ENCODE results near the gene DCPS. TPM values are rescaled to one million over a fixed set of nuclear protein-coding genes. Genes with fewer than 3 reads are reported as not detected.

The DCPS gene
- total RNA-seq, 1 experiment from 2014 or later: 17.6 TPM

GRCh38 chr11:126311401-126312291 lies 7.8 kb downstream of the DCPS start:
- Histone ChIP-seq H3K9me3 (ENCODE audit: low read length) (no peaks in the 10 kb centered on the region), H4K20me1 (ENCODE audit: insufficient read depth, low read depth, low read length) (no peaks in the 10 kb centered on the region), H3K27me3 (ENCODE audit: low read length) (no peaks in the 10 kb centered on the region), H3K36me3 (ENCODE audit: insufficient read depth, low read length) (peaks cover 12% of the 10 kb centered on the region), H3K4me1 (ENCODE audit: low read length) (peaks cover 9% of the 10 kb centered on the region), H2AFZ (ENCODE audit: low read length) (no peak overlapping the region), H3K9me2 (replicated peaks; ENCODE audit: insufficient read depth, low read length) (no peaks in the 10 kb centered on the region), H3K4me2 (ENCODE audit: low read depth, low read length, poor library complexity, severe bottlenecking) (no peak overlapping the region), H3K4me3 (ENCODE audit: low read length) (no peak overlapping the region), H3K9ac (ENCODE audit: low read length) (no peak overlapping the region), H3K79me2 (ENCODE audit: low read length) (peaks cover 27% of the 10 kb centered on the region; the same call in 1 of the 2 replicates), H3K27ac (ENCODE audit: low read length) (no peak overlapping the region)
- DNase-seq: no peak

- Histone ChIP-seq H3K4me3 (ENCODE audit: low read length) (no peak overlapping the region), H3K9ac (ENCODE audit: low read length) (no peak overlapping the region), H3K9me3 (ENCODE audit: low read length) (no peaks in the 10 kb centered on the region), H3K36me3 (ENCODE audit: insufficient read depth, low read length) (peaks cover 12% of the 10 kb centered on the region), H3K27ac (ENCODE audit: low read length) (no peak overlapping the region), H2AFZ (ENCODE audit: low read length) (no peak overlapping the region), H3K79me2 (ENCODE audit: low read length) (peaks cover 24% of the 10 kb centered on the region; the same call in 1 of the 2 replicates), H3K9me2 (replicated peaks; ENCODE audit: insufficient read depth, low read length) (no peaks in the 10 kb centered on the region), H3K27me3 (ENCODE audit: low read length) (no peaks in the 10 kb centered on the region), H3K4me1 (ENCODE audit: low read length) (peaks cover 4% of the 10 kb centered on the region), H4K20me1 (ENCODE audit: insufficient read depth, low read depth, low read length) (no peaks in the 10 kb centered on the region), H3K4me2 (ENCODE audit: low read depth, low read length, poor library complexity, severe bottlenecking) (no peak overlapping the region)
- DNase-seq: no peak
Observed at GRCh38 chr11:126312961-126313360, 9.1 kb downstream of the DCPS start.

GRCh38 chr11:126313826-126314225 lies 10.0 kb downstream of the DCPS start:
- DNase-seq: no peak
- Histone ChIP-seq H3K9me3 (ENCODE audit: low read length) (no peaks in the 10 kb centered on the region), H4K20me1 (ENCODE audit: insufficient read depth, low read depth, low read length) (no peaks in the 10 kb centered on the region), H3K4me2 (ENCODE audit: low read depth, low read length, poor library complexity, severe bottlenecking) (no peak overlapping the region), H2AFZ (ENCODE audit: low read length) (no peak overlapping the region), H3K27ac (ENCODE audit: low read length) (no peak overlapping the region), H3K4me1 (ENCODE audit: low read length) (no peaks in the 10 kb centered on the region), H3K9me2 (replicated peaks; ENCODE audit: insufficient read depth, low read length) (no peaks in the 10 kb centered on the region), H3K79me2 (ENCODE audit: low read length) (peaks cover 24% of the 10 kb centered on the region; the same call in 1 of the 2 replicates), H3K9ac (ENCODE audit: low read length) (no peak overlapping the region), H3K36me3 (ENCODE audit: insufficient read depth, low read length) (peaks cover 12% of the 10 kb centered on the region), H3K4me3 (ENCODE audit: low read length) (no peak overlapping the region), H3K27me3 (ENCODE audit: low read length) (no peaks in the 10 kb centered on the region)

GRCh38 chr11:126317432-126317755 lies 13.5 kb downstream of the DCPS start:
- no peak overlapping the region for H3K9ac ChIP-seq (ENCODE audit: low read length)
- H3K9me2 ChIP-seq (replicated peaks; ENCODE audit: insufficient read depth, low read length): no peaks in the 10 kb centered on the region
- peaks cover 17% of the 10 kb centered on the region; the same call in 1 of the 2 replicates for H3K79me2 ChIP-seq (ENCODE audit: low read length)
- H3K36me3 ChIP-seq (ENCODE audit: insufficient read depth, low read length): peaks cover 12% of the 10 kb centered on the region
- no peaks in the 10 kb centered on the region for H3K27me3 ChIP-seq (ENCODE audit: low read length)
- H3K4me2 ChIP-seq (ENCODE audit: low read depth, low read length, poor library complexity, severe bottlenecking): no peak overlapping the region
- no peaks in the 10 kb centered on the region for H3K9me3 ChIP-seq (ENCODE audit: low read length)
- no peak overlapping the region for H3K27ac ChIP-seq (ENCODE audit: low read length)
- H2AFZ ChIP-seq (ENCODE audit: low read length): no peak overlapping the region
- DNase-seq: no peak
- H3K4me1 ChIP-seq (ENCODE audit: low read length): no peaks in the 10 kb centered on the region
- H3K4me3 ChIP-seq (ENCODE audit: low read length): no peak overlapping the region
- no peaks in the 10 kb centered on the region for H4K20me1 ChIP-seq (ENCODE audit: insufficient read depth, low read depth, low read length)

- no peaks in the 10 kb centered on the region for H3K9me2 ChIP-seq (replicated peaks; ENCODE audit: insufficient read depth, low read length)
- no peaks in the 10 kb centered on the region for H4K20me1 ChIP-seq (ENCODE audit: insufficient read depth, low read depth, low read length)
- DNase-seq: no peak
- H3K4me3 ChIP-seq (ENCODE audit: low read length): no peak overlapping the region
- peaks cover 12% of the 10 kb centered on the region; the same call in 1 of the 2 replicates for H3K79me2 ChIP-seq (ENCODE audit: low read length)
- H3K9ac ChIP-seq (ENCODE audit: low read length): no peak overlapping the region
- no peaks in the 10 kb centered on the region for H3K27me3 ChIP-seq (ENCODE audit: low read length)
- H3K9me3 ChIP-seq (ENCODE audit: low read length): no peaks in the 10 kb centered on the region
- H2AFZ ChIP-seq (ENCODE audit: low read length): no peak overlapping the region
- no peak overlapping the region for H3K27ac ChIP-seq (ENCODE audit: low read length)
- H3K4me1 ChIP-seq (ENCODE audit: low read length): no peaks in the 10 kb centered on the region
- H3K36me3 ChIP-seq (ENCODE audit: insufficient read depth, low read length): peaks cover 12% of the 10 kb centered on the region
- no peak overlapping the region for H3K4me2 ChIP-seq (ENCODE audit: low read depth, low read length, poor library complexity, severe bottlenecking)
Observed at GRCh38 chr11:126317756-126318573, 14.1 kb downstream of the DCPS start.

GRCh38 chr11:126318574-126319373 lies 14.9 kb downstream of the DCPS start:
- H3K36me3 ChIP-seq (ENCODE audit: insufficient read depth, low read length): peaks cover 8% of the 10 kb centered on the region
- peaks cover 5% of the 10 kb centered on the region; the same call in 1 of the 2 replicates for H3K79me2 ChIP-seq (ENCODE audit: low read length)
- H3K4me2 ChIP-seq (ENCODE audit: low read depth, low read length, poor library complexity, severe bottlenecking): no peak overlapping the region
- no peak overlapping the region for H3K9ac ChIP-seq (ENCODE audit: low read length)
- no peaks in the 10 kb centered on the region for H3K4me1 ChIP-seq (ENCODE audit: low read length)
- DNase-seq: no peak
- no peak overlapping the region for H3K27ac ChIP-seq (ENCODE audit: low read length)
- H2AFZ ChIP-seq (ENCODE audit: low read length): no peak overlapping the region
- no peaks in the 10 kb centered on the region for H3K9me2 ChIP-seq (replicated peaks; ENCODE audit: insufficient read depth, low read length)
- H4K20me1 ChIP-seq (ENCODE audit: insufficient read depth, low read depth, low read length): no peaks in the 10 kb centered on the region
- no peak overlapping the region for H3K4me3 ChIP-seq (ENCODE audit: low read length)
- H3K27me3 ChIP-seq (ENCODE audit: low read length): no peaks in the 10 kb centered on the region
- H3K9me3 ChIP-seq (ENCODE audit: low read length): no peaks in the 10 kb centered on the region

- H3K36me3 ChIP-seq (ENCODE audit: insufficient read depth, low read length): peaks cover 2% of the 10 kb centered on the region; the same call in 1 of the 2 replicates
- H3K9me3 ChIP-seq (ENCODE audit: low read length): no peaks in the 10 kb centered on the region
- H3K27me3 ChIP-seq (ENCODE audit: low read length): no peaks in the 10 kb centered on the region
- no peak overlapping the region for H3K4me2 ChIP-seq (ENCODE audit: low read depth, low read length, poor library complexity, severe bottlenecking)
- no peak for DNase-seq
- H3K9me2 ChIP-seq (replicated peaks; ENCODE audit: insufficient read depth, low read length): no peaks in the 10 kb centered on the region
- no peaks in the 10 kb centered on the region for H3K4me1 ChIP-seq (ENCODE audit: low read length)
- peaks cover 2% of the 10 kb centered on the region; the same call in 1 of the 2 replicates for H3K79me2 ChIP-seq (ENCODE audit: low read length)
- H3K9ac ChIP-seq (ENCODE audit: low read length): no peak overlapping the region
- no peak overlapping the region for H3K4me3 ChIP-seq (ENCODE audit: low read length)
- no peaks in the 10 kb centered on the region for H4K20me1 ChIP-seq (ENCODE audit: insufficient read depth, low read depth, low read length)
- H2AFZ ChIP-seq (ENCODE audit: low read length): no peak overlapping the region
- H3K27ac ChIP-seq (ENCODE audit: low read length): no peak overlapping the region
Observed at GRCh38 chr11:126319374-126319740, 15.5 kb downstream of the DCPS start.

All from Karpas-422 (cell line).